DMS153 treated with DMSO at 0.1 percent for 48 hours (cell line): ENCODE data around the gene HELT.

Experiments
- DNase-seq: peaks from one replicate; lab custom pipeline; 2025; ENCODE audit not compliant: unreplicated experiment; lab: John Stamatoyannopoulos, UW

Gene HELT

DNA sequence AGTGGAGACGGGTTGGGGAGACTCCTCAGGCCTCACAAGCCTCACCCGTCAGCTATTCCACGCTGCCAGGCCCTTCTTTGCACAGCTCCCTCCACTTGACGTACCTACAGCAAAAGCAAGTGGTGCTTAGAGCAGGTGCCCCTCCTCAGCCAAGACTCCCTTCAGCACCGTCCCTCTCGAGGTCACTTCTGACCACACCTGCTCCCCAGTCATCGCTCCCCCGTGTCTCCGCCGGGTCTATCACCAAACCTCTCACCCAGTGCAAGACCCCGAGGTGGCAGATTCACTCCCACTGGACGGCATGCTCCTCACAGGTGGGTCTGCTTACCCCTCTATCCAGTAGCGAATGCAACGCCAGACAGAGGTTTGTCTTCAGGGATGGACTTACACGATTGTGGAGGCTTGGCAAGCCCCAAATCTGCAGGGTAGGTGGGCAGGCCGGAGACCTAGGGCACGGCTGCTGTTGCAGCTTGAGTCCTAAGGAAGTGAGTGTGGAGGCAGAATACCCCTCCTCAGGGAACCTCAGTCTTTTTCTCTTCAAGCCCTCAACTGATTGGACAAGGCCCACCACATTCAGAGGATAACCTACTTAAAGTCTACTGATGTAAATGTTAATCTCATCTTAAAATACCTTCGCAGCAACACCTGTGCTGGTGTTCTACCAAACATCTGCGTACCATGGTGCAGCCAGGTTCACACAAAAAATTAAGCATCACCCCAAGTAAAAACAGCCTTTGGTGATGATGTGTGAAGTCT is 14.5 kb upstream of the HELT start:
- DNase-seq, result no peak

DNA sequence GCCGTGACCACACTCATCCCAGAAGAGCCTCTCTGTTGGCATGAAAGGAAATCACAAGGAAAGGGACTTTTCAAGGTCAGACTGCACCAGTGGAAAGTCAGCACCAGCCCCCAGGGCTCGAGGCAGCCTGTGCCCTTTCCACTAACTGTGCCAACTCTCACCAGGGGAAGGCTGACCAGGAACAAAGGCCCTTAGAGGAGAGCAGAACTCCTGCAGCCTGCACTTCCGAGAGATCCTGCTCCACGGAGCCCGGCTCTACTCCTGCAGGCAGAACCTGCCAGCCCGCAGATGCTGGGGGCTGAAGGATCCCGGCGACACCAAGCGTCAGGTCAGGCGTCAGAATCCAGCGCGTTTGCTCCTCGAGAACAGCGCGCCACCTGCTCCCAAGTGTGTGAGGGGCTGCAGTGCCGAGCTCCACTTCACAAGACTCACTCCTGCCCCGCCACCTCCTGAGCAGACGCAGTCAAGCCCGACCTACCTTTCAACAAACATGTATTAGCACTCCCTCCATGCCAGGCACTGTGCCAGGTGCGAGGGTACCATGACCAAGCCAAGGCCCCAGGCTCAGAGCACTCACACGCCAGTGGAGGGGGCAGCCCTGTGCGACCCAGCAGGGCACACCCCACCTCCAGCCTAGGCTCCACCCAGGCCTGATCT is 13.6 kb upstream of the HELT start:
- peak; percentile 55 for DNase-seq

DNA sequence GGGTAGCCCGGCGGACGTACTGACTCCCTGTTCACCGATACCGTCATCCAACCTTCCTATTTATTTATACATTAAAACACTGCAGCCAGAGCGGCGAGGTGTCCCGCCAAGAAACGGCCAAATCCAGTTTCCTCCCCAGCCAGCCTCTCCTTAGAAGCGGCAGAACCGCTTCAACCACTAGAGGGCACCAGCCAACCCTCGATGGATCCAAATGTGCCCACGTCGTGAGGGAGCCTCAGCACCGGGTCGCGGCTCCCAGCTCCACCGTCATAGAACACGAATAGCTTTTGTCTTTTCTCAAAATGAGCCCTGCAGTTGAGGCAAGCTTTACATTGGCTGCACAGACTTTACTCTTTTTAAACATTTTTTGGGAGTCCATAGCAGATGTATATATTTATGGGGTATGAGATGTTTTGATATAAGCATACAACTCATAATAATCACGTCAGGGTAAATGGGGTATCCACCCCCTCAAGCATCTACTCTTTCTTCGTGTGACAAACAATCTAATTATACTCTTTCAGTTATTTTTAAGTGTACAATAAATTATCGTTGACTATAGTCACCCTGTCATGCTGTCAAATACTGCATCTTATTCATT is 13.0 kb upstream of the HELT start:
- DNase-seq, result peak; percentile 73

DNA sequence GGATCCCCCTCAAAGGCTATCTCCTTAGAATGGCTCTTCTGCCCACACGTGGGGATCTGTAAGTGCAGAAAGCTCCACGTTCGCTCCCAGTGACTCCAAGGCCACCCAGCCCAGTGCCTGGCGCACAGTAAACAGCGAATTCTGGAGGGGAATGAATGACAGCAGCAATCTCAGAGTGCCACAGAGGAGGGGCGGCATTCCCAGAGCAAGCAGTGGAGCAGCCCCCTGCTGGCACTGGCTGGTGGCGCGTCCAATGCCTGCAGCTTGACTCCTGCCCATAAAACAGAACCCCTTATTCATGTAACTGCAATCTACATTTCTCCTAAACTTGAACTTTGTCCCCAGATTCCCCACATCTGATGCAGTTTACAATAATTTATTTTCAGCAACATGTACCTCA is 6.9 kb upstream of the HELT start:
- DNase-seq, result no peak

DNA sequence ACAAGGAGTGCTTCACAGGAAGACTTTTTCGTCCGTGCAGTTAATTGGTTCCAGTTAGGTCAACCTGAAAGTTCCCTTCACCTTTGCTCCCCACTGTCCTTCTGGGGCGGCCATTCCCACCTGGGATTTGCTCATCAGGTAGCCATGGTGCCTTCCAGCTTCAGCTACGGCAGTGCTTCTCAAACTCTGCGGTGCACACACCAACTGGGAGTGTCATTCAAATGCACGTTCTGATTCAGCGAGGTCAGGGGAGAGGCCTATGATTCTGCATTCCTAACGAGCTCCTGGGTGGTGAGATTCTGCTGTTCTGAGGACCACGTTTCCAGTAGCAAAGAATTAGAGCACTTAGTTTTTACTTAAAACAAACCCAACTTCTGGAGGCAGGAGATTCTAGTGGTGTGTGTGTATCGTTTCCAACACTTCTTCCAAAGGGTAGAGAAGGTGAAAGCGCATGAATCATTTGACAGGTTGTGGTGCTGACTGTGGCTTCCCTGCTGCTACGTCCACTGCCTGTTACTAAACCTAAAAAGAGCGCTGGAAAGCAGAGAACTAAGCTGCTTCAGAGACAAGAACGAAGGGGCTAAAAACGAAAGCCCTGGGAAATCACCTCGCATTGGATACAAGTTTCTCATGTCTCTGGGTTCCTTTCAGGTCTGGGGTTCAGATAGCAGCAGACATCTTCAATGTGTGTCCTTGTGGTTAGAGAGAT is 4.7 kb upstream of the HELT start:
- DNase-seq, result no peak

DNA sequence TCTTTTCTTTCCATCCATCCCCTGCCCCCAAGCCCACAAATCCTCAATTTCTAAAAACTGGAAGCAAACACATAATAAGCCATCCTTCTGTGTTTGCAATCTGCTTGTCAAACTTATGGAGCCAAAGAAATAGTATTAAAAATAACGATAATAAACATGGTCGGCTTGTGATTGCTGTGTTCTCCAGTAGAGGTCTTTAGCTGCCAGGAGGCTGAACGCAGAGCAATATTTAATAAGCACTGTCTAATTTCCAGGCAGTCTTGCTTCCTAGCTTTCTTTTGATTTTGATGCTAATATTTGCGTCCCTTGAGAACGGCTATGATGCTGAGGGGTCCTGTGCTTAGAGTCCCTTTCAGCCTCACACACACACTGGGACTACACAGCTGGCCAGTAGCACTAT is 3.2 kb upstream of the HELT start:
- DNase-seq, result no peak

DNA sequence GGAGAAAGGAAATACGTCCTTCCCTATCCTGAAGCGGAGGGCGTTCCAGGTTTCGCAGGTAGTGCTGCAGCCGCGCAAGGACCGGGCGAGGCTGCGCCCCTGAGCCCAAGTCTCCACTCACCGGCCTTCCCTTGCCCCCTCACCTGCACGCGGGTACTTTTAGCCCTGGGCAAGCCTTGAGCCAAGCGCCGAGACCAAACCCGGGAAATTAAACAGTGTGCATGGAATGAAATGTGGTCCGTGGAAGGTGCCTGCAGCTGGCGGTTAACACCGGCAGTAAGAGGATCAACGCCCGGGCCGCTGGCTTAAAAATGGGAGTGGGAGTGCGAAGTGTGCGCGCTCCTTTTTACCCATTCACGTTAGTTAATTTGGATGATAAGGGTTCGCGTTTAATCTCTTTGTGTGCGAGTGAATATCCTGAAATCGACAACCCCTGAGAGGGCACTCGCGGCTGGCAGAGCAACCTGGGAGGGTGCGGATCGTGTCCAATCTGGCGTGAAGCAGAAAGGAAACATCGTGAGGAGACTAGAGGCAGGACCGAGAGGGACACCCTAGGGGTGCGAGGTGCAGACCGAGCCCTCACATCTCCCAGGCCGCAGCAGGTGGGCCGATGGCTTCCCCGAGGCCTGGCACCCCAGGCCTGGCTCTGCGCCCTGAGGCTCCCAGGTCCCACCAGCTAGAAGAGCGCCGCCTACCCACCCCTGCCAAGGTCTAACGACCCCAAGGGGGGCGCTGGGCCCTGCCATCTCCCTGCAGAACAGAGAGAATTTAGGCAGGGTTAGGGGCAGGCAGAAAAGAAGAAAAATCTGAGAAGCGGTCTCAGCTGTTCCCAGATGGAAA is 2.0 kb upstream of the HELT start:
- DNase-seq, result no peak

DNA sequence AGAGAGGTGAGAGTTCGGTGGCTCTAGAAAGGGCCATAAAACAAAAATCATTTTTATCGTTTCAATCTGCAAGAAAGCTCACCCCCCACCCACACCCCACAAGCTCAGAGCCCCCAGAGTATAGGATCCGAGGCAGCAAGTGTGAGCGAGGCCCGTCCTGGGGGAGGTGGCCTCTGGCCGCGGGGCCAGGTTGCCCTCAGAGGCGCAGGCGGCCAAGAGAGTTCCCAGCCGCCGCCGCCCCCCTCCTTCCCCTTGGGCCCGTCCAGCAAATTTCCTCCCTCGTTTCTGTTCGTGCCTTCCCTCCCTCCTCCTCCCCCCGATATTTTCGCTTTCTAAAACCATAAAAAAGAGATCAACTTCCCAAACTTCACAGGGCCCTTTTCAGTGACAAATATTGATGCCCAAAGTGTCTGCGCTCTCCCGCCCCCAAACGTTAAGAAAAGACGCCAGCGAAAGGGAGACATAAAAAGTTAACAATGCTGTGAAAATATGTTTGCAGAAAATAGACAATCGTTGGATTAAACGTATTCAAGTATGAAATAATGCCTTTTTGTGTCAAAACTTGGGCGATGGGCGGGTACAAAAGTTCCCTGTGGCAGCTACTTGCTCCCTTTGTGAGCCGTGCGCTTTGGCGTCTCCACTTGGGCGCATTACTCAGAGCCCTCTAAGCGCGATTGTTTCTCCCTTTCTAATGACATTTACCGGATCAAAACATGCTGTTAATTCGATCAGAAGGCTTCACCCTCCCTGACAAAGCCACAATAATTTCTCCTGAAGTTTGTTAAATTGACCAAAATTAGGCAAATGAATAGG is 1.1 kb upstream of the HELT start:
- DNase-seq, result no peak

DNA sequence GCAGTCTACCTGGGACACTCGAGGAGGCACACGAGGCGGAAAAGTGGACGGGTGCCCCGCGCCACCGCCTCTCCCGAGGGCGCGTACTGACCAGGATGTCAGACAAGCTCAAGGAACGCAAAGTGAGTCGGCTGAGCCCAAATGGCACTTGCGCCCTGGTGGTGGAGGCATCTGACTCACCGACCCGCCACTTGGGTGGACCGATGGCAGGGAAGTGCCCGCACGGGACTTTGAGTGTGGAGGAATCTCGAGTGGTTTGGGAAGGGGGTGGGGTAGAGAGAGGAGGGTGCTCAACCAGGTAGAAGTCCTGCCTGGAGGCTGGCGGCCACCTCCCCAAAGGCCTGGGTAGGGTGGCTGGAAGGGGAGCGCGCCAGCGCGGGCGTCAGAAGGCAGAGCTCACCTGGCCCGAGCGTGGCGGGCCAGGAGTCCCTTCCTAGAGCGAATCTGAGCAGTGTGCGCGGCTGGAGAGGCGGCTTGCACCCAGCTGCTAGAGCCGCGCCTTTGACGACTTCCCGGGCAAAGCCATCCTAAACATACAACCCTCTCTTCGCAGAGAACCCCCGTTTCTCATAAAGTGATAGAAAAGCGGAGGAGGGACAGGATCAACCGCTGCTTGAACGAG is 655 bp downstream of the HELT start:
- DNase-seq, result no peak

DNA sequence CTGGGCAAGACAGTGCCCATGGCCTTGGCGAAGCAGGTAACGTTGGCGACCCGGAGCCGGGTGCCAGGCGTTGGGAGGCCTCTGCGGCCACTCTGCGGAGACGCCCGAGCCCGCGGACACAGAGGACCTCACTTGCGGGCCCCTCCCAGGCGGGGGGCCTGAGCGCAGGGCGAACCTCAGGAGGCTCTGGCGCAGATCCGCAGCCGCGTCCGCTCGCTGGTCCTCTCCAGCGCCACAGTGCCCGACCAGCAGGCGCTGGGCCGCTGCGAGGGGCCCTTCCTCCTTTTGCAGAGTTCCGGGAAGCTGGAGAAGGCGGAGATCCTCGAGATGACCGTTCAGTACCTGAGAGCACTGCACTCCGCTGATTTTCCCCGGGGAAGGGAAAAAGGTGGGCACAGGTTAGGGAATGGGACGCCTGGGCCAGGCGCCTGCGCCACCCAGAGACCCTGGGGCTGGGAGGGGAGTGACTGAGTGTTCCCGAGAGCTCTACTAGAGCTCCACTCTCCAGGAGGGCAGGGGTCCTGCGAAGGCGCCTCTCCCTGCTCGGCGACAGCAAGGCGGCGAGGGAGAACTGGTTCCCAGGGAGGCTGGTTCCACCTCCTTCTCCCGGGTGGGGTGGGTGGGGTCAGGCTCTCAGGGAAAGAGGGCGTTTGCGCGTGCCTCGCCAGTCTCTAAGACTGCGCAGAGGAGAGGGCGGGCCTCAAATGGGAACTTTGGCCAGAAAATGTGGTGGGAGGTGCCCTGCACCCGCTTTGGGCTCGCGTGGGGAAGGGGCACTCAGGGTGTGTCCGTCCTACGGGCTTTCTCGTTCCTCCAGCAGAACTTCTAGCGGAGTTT is 1.4 kb downstream of the HELT start:
- DNase-seq, result no peak

DNA sequence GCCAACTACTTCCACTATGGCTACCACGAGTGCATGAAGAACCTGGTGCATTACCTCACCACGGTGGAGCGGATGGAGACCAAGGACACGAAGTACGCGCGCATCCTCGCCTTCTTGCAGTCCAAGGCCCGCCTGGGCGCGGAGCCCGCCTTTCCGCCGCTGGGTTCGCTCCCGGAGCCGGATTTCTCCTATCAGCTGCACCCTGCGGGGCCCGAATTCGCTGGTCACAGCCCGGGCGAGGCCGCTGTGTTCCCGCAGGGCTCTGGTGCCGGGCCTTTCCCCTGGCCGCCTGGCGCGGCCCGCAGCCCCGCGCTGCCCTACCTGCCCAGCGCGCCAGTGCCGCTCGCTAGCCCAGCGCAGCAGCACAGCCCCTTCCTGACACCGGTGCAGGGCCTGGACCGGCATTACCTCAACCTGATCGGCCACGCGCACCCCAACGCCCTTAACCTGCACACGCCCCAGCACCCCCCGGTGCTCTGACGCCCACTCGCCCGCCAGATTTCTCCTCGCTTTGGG is 2.1 kb downstream of the HELT start:
- DNase-seq, result no peak

DNA sequence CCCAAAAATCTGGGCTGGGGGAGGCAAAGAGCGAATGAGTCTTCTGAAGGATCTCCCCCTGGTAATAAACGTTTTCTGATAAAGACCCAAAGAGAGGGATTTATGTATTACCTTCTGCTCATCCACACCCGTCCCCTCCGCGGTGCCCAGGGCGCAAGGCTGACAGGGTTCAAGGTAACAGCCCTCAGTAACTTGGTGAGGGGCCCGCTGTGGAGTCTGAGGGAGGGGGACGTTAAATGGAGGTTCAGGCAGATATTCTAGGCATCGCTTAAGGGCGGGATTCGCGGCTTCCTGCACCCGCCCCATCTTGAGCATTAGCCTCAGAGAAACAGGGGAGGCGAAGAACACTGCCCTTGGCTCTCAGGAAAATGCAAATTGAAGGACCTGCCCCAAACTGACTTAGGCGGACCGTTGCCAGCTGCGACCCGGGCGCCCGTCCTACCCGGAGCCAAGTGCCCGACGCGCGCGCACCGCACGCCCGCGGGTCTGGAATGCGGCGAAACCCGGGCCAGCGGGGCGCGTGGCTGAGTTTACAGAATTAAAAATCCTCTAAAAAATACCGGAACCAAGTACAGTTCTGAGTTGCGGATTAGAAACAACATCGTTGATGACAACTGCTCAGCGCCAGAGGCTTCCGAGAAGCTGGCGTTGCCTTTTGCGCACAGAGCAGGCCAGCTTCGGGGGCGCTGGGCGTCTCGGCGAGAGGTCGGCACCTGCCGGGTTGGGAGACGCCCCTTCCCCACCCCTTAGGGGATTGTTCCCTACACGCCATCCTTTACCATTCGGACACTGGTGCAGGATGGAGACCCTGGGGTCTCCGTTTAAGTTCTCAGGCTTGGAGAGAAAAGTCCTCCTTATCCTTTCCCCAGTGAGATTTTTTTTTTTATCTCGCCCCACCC is 2.8 kb downstream of the HELT start:
- DNase-seq, result no peak

DNA sequence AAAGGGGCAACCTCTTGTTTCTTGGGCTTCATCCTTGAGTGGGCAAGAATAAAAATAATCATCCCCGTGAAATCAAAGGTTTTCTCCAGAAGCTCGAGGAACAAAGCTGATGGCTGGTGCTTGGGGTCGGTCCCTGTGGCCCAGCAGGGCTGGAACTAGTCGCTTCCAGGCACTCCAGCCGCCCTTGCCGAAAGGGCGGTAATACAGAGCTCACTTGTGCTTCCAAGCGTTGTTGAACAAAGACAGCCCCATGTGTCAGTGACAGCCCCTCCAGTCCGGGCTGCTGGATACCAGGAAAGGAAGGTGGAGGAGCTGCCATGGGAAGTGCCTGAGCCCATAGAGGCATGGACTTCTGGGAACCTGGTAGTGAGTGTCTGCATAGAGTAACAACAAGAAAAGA is 5.2 kb downstream of the HELT start:
- no peak for DNase-seq

DNA sequence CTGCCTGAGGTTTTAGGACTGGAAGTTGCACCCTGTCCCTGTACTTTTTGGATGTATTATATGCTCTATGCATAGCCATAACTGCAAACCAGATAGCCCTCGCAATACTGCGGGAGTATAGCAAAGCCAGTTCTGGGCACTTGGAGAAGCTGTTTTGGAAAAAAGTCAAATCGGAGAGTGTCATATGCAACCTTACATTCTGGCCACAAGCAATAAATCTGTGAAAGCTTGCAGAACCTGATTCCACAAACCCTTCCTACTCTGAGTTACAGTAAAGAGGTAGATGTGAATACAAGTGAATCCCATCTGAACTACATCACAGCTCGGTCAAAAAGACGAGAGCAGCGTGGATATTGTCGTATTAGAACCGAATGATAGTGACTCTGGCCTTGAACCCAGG is 10.3 kb downstream of the HELT start:
- DNase-seq, result no peak

DNA sequence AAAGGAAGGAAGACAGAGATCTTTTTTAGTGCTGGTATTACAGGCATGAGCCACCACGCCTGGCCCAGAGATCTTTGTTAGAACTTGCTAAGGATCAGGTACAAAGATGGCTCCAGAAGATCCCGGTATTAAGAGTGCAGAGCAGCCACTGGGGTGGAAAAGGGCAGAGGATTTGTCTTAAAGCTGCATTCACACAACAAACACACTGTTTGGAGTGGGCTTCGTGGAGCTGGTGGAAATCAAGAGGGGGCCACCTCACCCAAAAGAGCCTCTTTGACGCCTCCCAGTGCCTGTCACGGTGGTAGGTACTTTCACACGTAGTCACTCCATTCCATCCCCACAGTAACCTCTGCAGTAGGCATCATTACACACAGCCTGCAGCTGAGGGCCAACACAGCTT is 13.3 kb downstream of the HELT start:
- no peak for DNase-seq

DNA sequence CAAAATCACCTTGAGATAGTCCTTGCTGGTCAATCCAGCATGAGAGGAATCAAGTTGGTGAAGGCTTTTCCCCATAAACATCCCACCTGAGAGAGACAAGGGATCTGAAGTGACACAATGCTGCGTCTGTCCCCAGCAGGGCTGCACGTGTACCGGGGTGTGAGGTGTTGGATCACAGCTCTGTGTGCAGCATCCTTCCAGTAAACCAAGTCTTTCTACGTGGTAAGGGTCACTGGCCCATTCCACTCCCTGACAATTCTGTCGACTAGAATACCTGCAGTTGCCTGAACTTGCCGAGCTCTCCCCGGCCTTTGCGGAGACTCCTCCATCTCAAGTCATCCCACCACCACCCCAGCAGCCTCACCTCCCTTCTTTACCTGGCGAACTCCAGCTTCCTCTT is 14.8 kb downstream of the HELT start:
- no peak for DNase-seq

DNA sequence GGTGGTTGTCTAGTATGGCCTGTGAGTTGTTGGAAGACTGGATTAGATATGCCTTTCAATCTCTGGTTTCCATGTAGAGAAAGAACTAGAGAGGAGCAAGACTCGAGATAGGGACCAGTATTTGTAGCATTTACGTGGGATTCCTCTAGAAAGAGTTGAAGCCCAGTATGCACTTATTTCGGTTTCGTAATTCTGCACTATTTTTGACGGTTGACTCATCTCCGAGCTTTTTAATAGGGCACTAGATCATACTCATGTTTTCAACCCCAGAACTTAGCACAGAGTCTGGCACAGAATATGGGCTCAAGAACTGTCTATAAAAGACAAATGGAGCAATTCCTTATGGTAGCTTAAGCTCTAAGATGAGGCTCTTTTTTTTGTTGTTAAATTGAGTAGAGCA is 15.7 kb downstream of the HELT start:
- no peak for DNase-seq

DNA sequence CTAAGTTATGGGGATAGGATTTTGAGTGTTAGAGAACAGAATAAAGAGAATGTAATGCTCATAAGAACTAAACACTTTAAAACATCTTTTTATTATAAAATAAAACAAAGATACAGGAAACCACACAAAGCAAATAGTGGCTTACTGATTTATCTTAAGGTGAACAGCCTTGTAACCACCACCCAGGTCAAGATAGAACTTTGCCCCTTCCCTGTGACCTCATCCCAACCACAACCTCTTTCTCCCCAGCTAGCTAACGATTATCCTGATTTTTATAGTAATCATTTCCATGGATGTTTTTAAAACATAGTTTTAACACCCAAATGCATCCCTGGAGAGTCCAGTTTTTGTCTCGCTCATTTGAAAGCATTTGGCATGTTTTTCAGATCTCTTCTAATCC is 17.0 kb downstream of the HELT start:
- DNase-seq, result no peak
